Hepatocyte (in vitro differentiated cells): ENCODE results near the gene YWHAQ. TPM values are rescaled to one million over a fixed set of nuclear protein-coding genes. Genes with fewer than 3 reads are reported as not detected.

ENCODE experiments used
- DNase-seq: peaks from one replicate; pipeline ENCODE4 v3.0.0-alpha.2; 2016; ENCODE audit warnings: low spot score
- H2AFZ ChIP-seq: fragments of 200-600 bp; sonication (generic); 2 replicates; pipeline ENCODE4 v1.6.0; 2016; ENCODE audit warnings: antibody characterized with exemption, mild to moderate bottlenecking
- H3K27ac ChIP-seq: fragments of 200-600 bp; sonication (generic); 2 replicates; pipeline ENCODE4 v1.5.1; 2016; ENCODE audit warnings: mild to moderate bottlenecking
- H3K27me3 ChIP-seq: fragments of 200-600 bp; sonication (generic); 2 replicates; pipeline ENCODE4 v1.6.1; 2016
- H3K36me3 ChIP-seq: fragments of 200-600 bp; sonication (generic); replicated peaks from 2 replicates; pipeline ENCODE4 v1.5.1; 2016; ENCODE audit warnings: low read depth; ENCODE audit not compliant: insufficient read depth
- H3K4me1 ChIP-seq: fragments of 200-600 bp; sonication (generic); 2 replicates; pipeline ENCODE4 v1.5.1; 2016; ENCODE audit warnings: mild to moderate bottlenecking, moderate library complexity; ENCODE audit not compliant: insufficient read depth
- H3K4me2 ChIP-seq: fragments of 200-600 bp; sonication (generic); 2 replicates; pipeline ENCODE4 v1.6.0; 2016
- H3K4me3 ChIP-seq: fragments of 200-600 bp; sonication (generic); 2 replicates; pipeline ENCODE4 v1.5.1; 2016; ENCODE audit warnings: mild to moderate bottlenecking
- H3K79me2 ChIP-seq: fragments of 200-600 bp; sonication (generic); 2 replicates; pipeline ENCODE4 v1.6.0; 2017; ENCODE audit warnings: mild to moderate bottlenecking
- H3K9me2 ChIP-seq: fragments of 200-600 bp; sonication (generic); replicated peaks from 2 replicates; pipeline ENCODE4 v1.6.0; 2017; ENCODE audit warnings: mild to moderate bottlenecking; ENCODE audit not compliant: insufficient read depth
- H3K9me3 ChIP-seq: fragments of 200-600 bp; sonication (generic); 2 replicates; pipeline ENCODE4 v1.5.1; 2016; ENCODE audit warnings: low read depth, mild to moderate bottlenecking
- H4K20me1 ChIP-seq: fragments of 200-600 bp; sonication (generic); 2 replicates; pipeline ENCODE4 v1.6.0; 2016; ENCODE audit warnings: mild to moderate bottlenecking; ENCODE audit not compliant: insufficient read depth, poor library complexity, severe bottlenecking
- CTCF ChIP-seq: fragments of 200-600 bp; sonication (generic); IDR thresholded peaks from 2 replicates; pipeline ENCODE4 v1.5.1; 2016; ENCODE audit warnings: antibody characterized with exemption, mild to moderate bottlenecking; ENCODE audit not compliant: poor library complexity
- EZH2 ChIP-seq: fragments of 200-600 bp; sonication (generic); IDR thresholded peaks from 2 replicates; pipeline ENCODE4 v1.6.1; 2016; ENCODE audit warnings: antibody characterized with exemption, mild to moderate bottlenecking, borderline replicate concordance
- EZH2phosphoT487 ChIP-seq: fragments of 200-600 bp; sonication (generic); IDR thresholded peaks from one replicate; pipeline ENCODE4 v1.6.1; 2018; ENCODE audit warnings: antibody characterized with exemption, mild to moderate bottlenecking, low read depth, moderate library complexity; ENCODE audit not compliant: unreplicated experiment, severe bottlenecking
- WGBS: methylation state at CpG from one replicate; pipeline ENCODE4 v1.1.6; 2016; ENCODE audit warnings: low lambda C conversion rate; ENCODE audit errors: missing lambda C conversion rate; 5-methylcytosine and 5-hydroxymethylcytosine counted together
- polyA plus RNA-seq: library from polyadenylated mRNA; unstranded; fragments of >200 nt; fragmentation: Nextera tagmentation; extraction: Ambion mirVana; gene quantifications from 2 replicates; pipeline ENCODE4 v1.2.1, GENCODE V29; 2016
- total RNA-seq: library from RNA; depleted of rRNA; stranded (reverse); fragments of >200 nt; gene quantifications from 2 replicates; pipeline ENCODE4 v1.2.3, GENCODE V29; 2014

YWHAQ gene
- total and polyA plus RNA-seq, 2 experiments from 2014 or later = 327 to 361 TPM

GRCh38 chr2:9594366-9595054, 36.3 kb downstream of the YWHAQ start:
- Histone ChIP-seq H2AFZ (no peak overlapping the region), H3K4me3 (no peak overlapping the region), H3K9me2 (no peaks in the 10 kb centered on the region), H3K36me3 (peaks cover 6% of the 10 kb centered on the region), H3K27ac (peak overlapping the region; percentile 45), H3K4me1 (no peaks in the 10 kb centered on the region), H4K20me1 (peaks cover 64% of the 10 kb centered on the region), H3K27me3 (no peaks in the 10 kb centered on the region), H3K79me2 (peaks cover 100% of the 10 kb centered on the region), H3K4me2 (no peak overlapping the region), H3K9me3 (peaks cover 10% of the 10 kb centered on the region)
- 85% methylated on average over 2 of the region's 2 CpGs for WGBS
- DNase-seq = peak; percentile 59
- TF ChIP-seq CTCF (no peak), EZH2phosphoT487 (no peak), EZH2 (no peak)

- H3K79me2 ChIP-seq = peaks cover 100% of the 10 kb centered on the region
- H3K9me3 ChIP-seq = peaks cover 4% of the 10 kb centered on the region
- no peaks in the 10 kb centered on the region for H3K9me2 ChIP-seq
- no peak for TF ChIP-seq CTCF
- no peak for TF ChIP-seq EZH2phosphoT487
- no peak for TF ChIP-seq EZH2
- peak overlapping the region; percentile 16 for H3K27ac ChIP-seq
- H3K36me3 ChIP-seq = peaks cover 6% of the 10 kb centered on the region
- H3K4me1 ChIP-seq = no peaks in the 10 kb centered on the region
- no peaks in the 10 kb centered on the region for H3K27me3 ChIP-seq
- no peak overlapping the region for H3K4me2 ChIP-seq
- DNase-seq = no peak
- no peak overlapping the region for H2AFZ ChIP-seq
- H3K4me3 ChIP-seq = no peak overlapping the region
- 100% methylated on average over 4 of the region's 4 CpGs for WGBS
- peaks cover 63% of the 10 kb centered on the region for H4K20me1 ChIP-seq
Observed at GRCh38 chr2:9593925-9594324, 36.9 kb downstream of the YWHAQ start.

GRCh38 chr2:9592699-9593098, 38.1 kb downstream of the YWHAQ start:
- Histone ChIP-seq H3K9me3 (no peaks in the 10 kb centered on the region), H3K9me2 (no peaks in the 10 kb centered on the region), H4K20me1 (peaks cover 66% of the 10 kb centered on the region), H3K36me3 (peaks cover 7% of the 10 kb centered on the region), H2AFZ (no peak overlapping the region), H3K27me3 (no peaks in the 10 kb centered on the region), H3K4me1 (no peaks in the 10 kb centered on the region), H3K79me2 (peaks cover 100% of the 10 kb centered on the region), H3K4me2 (no peak overlapping the region), H3K27ac (no peak overlapping the region), H3K4me3 (no peak overlapping the region)
- TF ChIP-seq CTCF (no peak), EZH2phosphoT487 (no peak), EZH2 (no peak)
- 86% methylated on average over 3 of the region's 3 CpGs for WGBS
- no peak for DNase-seq
